NCI-H748 (cell line): Measurements from ENCODE around the gene ELP4.
A peak's percentile ranks its signal among the peaks of the same experiment; 100 is the strongest.
"Not testable (repeated sequence)": the region's sequence is repeated elsewhere in the genome, so short reads cannot be mapped to it uniquely, and the experiment has no call there.

Experiments
- DNase-seq: peaks from one replicate; lab custom pipeline; 2025; ENCODE audit not compliant: unreplicated experiment; lab: John Stamatoyannopoulos, UW

ELP4 gene

DNA sequence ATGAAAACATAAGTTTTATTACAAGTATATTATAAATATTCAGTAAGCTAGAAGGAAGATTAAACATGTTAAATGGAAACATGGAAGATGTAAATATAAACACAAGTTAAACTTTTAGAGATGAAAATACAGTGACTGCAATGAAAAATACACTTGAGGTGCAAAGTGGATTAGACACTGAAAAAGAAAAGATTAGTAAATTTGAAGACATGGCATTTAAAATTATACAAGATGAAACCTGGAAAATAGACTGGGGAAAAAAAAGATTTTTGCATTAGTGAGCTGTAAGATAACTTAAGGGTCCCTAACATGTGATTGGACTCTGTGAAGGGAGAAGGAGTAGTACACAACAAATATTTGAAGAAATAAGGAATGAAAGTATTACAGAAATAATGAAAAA is 33.3 kb downstream of the ELP4 start:
- DNase-seq: no peak

DNA sequence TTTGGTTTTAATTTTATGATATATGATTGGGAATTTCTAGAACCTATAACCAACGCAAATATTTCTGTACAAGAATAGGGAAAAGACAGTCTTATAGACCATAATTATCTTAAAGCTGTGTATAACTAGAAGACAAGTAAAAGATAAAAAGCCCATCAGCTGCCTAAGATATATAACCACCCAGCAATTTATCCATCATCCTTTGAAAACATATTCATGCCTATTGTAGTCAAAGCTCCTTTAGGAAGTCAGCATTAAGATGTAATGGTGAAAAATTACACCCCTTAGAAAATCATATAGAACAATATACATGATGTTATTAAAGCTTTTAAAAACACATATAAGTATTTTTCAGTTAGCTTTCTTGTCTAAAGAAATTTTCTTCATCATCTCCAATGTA is 46.4 kb downstream of the ELP4 start:
- DNase-seq: no peak

DNA sequence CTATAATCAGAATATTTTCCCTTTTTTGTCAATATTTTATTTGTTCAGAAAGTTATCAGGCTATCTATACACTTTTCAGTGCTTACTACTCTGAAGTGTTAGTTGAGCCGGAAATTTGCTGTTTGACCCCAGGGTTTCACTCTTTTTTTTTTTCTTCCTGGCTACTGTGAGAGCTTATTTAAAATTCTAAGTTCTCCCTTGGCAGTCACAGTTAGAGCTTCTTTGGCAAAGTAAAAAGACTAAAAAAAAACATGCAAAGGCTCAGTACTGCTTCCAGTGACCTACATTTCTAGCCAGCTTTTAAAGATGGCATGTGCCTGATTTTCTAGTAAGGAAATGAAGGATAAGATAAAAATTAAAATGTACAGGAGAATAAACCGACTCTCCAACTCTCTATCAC is 48.4 kb downstream of the ELP4 start:
- DNase-seq: no peak

DNA sequence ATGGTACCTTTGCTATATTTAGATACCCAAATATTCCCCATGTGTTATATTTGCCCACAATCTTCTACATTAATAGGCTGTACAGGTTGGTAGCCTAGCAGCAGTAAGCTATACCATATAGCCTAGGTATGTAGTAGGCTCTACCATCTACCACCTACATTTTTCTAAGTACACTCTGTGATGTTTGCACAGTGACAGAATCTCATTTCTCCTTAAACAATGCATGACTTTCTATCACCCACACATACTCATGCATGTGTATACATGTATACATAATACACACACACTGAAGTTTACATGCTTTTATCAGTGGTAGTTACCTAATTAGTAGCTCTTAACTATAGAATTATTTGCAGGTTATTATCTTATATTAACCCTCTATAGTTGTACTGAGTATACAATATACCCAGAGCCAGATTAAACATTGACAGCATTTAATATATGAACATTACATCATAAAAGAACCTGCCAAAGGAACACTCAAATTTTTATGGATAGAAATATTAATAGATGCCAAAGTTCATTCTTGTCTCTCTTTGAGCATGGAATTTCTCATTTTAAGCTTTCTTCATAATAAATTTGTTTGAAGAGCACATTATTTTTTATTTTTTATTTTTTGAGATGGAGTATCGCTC is 51.4 kb downstream of the ELP4 start:
- DNase-seq: peak; percentile 0

DNA sequence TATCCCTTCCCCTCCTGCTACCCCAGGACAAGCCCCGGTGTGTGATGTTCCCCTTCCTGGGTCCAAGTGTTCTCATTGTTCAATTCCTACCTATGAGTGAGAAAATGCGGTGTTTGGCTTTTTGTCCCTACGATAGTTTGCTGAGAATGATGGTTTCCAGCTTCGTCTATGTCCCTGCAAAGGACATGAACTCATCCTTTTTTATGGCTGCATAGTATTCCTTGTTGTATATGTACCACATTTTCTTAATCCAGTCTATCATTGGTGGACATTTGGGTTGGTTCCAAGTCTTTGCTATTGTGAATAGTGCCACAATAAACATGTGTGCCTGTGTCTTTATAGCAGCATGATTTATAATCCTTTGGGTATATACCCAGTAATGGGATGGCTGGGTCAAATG is 55.0 kb downstream of the ELP4 start:
- not testable (repeated sequence) for DNase-seq

DNA sequence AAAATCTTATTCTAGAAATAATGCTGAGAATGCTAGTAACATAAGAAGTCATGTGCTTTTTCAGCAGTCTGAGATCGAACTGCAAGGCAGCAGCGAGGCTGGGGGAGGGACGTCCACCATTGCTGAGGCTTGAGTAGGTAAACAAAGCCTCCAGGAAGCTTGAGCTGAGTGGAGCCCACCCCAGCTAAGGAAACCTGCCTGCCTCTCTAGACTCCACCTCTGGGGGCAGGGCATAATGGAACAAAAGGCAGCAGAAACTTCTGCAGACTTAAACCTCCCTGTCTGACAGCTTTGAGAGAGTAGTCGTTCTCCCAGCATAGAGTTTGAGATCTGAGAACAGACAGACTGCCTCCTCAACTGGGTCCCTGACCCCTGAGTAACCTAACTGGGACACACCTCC is 64.6 kb downstream of the ELP4 start:
- not testable (repeated sequence) for DNase-seq

DNA sequence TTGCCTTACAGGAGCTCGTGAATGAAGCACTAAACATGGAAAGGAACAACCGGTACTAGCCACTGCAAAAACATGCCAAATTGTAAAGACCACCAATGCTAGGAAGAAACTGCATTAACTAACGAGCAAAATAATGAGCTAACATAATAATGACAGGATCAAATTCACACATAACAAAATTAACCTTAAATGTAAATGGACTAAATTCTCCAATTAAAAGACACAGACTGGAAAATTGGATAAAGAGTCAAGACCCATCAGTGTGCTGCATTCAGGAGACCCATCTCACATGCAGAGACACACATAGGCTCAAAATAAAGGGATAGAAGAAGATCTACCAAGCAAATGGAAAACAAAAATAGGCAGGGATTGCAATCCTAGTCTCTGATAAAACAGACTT is 66.2 kb downstream of the ELP4 start:
- DNase-seq: not testable (repeated sequence)

DNA sequence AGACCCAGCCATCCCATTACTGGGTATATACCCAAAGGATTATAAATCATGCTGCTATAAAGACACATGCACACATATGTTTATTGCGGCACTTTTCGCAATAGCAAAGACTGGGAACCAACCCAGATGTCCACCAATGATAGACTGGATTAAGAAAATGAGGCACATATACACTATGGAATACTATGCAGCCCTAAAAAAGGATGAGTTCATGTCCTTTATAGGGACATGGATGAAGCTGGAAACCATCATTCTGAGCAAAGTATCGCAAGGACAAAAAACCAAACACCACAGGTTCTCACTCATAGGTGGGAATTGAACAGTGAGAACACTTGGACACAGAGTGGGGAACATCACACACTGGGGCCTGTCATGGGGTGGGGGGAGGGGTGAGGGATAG is 69.8 kb downstream of the ELP4 start:
- DNase-seq: not testable (repeated sequence)

DNA sequence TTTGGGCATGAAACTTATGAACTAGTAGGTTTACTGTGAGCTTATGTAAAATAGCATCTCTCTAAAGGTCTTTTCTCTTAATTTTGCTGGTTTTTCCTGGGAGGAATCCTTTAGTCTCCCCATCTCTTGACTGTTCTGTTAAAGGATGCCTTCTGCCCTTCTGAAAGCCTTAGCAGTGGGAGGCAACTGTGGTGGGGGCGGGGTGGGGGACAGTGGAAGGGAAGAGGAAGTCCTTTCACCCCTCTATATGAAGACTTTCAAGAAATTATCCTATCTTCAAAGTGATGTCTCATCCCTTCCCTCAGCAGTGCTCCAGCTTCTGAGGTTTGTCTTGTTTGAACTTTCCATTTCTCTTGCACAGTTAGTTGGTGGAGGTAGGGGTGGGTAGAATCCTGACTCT is 73.1 kb downstream of the ELP4 start:
- no peak for DNase-seq

DNA sequence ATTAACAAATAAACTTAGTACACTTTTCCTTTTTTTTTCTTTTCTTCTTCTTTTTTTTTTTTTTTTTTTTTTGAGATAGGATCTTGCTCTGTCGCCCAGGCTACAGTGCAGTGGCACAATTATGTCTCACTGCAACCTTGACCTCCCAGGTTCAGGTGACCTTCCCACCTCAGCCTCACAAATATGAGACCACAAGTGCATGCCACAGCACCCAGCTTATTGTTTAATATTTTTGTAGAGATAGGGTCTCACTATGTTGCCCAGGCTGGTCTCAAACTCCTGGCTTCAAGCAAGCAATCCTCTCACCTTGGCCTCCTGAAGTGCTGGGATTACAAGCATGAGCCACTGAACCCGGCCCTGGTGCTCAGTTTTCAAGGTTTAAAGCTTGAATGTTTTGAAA is 88.9 kb downstream of the ELP4 start:
- no peak for DNase-seq

DNA sequence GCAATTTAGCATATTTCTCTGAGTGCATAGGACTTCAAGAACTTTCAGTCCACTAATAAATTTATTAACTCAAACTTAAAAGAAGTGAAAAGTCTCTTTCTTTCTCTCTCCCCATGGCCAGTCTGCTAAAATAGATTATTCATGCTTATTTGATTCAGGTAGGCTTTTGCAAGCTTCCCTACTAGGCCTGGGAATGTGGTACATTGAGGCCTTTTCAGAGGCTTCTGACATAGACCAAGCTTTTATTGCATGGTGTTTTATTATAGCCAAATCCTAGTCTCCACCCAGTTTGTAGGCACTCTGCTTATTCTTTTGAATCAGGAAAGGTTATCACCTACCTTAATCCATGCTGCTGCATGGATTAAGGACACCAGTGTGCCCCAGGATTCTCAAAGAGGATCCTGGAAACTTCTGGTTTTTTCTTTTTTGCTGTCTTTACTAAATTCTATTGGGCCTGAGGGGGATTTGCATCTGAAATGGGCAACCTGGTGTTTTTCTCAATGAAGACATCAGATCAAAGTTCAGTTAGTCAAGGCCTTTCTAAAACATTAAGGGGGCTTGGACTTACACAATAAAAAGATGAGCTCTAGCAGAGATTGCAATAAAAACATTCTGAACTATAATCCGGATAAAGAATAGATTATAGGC is 92.2 kb downstream of the ELP4 start:
- no peak for DNase-seq

DNA sequence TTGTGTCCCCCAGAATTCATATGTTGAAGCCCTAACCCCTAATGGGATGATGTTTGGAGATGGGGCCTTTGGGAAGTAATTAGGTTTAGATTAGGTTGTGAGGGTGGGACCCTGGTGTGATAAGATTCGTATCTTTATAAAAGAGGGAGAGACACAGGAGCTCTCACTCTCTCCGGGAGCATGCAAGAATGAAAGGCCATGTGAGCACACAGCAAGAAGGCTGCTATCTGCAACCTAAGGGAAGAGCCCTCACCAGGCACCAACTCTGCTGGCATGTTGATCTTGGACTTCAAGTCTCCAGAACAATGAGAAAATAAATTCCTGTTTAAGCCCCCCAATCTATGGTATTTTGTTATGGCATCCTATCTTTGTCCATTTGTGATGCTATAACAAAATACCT is 97.3 kb downstream of the ELP4 start:
- DNase-seq: no peak

DNA sequence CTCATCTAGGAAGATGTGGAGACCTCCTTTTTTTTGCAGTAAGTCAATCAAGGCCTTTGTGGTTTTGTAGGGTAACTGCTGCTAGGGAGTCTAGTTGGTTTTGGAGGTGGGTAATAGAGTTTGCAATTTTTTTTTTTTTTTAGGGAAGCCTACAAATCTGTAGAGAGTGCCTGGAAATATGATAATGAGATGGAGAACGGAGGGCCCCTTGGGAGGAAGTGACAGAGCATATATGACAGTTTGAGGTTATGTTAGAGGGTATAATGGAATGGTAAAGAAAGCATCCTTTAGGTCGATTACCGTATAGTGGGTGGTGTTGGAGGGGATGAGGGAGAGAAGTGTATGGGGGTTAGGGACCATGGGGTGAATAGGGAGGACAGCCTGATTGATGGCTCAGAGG is 98.3 kb downstream of the ELP4 start:
- no peak for DNase-seq

DNA sequence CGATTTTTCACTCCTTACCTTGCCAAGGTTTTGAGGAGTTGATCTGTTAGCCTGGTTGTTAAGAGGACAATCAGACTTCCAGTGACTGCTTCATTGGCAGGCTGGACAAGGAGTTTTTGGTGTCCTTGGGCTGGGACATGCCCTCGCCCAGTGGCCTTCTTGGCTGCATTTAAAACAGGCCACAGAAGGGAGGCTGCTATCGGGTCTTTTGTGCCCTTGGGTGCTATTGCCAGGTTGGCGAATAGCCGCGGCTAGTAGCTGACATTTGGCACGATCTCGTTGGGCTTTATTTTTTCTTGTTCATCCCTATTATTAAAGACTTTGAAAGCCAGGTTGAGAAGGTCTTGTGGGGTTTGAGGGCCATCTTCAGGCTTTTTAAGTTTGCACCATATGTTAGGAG is 99.4 kb downstream of the ELP4 start:
- no peak for DNase-seq

DNA sequence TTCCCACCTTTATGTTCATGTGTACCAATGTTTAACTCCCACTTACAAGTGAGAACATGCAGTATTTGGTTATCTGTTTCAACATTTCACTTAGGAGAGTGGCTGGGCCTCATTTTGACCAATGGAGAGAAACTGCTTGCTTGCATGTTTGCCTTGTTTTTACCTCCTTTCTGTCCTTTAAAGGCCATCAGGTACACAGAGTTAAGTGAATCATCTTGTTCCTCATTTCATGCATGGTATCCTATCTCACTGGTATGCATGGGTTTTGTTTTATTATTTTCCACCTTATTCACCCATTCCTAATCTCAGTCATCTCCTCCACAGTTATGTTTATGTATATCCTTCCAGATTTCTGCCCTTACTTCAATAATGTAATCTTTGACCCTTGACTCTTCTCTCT is 101.0 kb downstream of the ELP4 start:
- DNase-seq: peak; percentile 6

DNA sequence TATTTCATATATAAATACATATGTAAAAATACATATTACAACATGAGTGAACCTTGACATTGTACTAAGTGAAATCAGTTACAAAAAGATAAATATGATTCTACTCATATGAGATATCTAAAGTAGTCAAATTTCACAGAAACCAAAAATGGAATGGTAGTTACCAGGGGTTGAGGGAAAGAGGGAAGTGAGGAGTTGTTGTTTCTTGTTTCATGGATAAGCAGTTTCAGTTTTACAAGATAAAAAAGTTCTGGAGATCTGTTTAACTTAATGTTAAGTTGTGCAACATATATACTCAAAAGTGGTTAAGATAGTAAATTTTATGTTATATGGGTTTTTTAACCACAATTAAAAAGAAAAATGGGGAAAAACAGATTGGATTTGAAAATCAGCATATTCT is 107.7 kb downstream of the ELP4 start:
- no peak for DNase-seq

DNA sequence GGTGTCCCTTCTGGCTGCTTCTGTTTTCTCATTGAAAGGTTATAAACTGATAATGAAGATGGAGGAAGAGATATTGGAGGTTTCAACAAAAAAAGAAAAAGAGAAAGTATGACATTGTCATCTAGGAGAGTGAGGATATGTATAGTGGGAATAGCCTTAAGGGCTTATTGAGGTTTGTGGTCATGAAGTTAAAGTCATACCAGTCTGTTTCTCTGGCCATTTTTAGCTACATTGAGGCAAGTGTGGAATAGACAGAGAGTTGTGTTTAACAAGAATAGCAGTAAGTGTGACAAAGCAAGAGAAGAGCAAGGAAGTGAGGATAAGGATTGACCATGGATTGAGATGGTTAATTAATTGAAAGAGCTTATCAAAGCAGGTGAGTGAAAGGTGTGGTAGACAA is 110.4 kb downstream of the ELP4 start:
- no peak for DNase-seq

DNA sequence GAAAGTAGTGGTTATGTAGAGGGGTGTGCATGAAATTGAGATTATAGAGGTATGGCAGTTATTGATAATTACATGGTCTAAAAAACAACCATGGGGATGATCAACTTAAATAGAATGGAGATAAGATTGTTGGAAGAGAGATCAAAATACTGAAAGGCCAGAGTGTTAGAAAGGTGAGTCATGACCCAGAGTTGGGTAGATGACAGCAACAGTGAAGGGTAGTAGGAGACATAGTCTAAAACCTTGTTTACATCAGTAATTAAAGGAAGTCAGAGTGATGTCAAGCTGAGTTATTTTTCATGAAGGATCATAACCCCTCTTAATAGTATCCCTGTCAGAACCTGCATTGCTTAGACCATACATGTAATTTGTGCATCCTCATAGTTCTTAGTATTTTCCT is 110.9 kb downstream of the ELP4 start:
- DNase-seq: no peak

DNA sequence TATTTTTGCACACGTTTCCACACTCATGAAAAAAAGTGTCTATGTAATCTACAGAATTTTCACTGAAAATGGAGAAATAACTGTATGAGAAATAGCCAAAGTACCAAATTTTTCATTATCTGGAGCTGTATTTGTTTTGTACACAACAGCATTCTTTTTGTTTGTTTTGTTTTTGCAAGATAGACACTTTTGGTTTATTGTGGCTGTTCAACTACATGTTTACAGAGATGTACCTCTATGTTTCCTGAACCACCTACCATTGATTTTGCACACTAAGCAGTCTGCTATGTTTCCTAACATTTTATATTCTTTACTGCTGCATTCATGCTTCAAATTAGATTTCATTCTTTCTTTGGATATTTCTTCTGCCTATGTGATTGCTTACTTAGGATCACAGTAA is 116.3 kb downstream of the ELP4 start:
- no peak for DNase-seq

DNA sequence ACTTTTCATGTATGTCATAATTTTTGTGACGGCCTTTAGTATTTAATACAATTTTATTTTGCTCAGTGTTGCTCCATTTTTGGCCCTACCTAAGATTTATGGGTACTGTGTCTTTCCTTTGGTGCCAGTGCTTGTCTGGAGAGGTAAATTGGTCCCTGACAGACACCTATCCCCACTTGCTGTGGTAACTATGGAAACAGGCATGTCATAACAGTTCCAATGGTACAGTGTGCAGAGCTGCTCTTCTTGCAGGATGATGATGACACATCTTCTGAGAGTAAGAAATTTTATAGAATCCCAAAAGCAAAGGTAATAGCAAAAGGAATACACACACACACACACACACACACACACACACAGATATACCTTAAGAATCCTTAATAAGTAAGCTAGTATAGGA is 118.5 kb downstream of the ELP4 start:
- DNase-seq: peak; percentile 83

DNA sequence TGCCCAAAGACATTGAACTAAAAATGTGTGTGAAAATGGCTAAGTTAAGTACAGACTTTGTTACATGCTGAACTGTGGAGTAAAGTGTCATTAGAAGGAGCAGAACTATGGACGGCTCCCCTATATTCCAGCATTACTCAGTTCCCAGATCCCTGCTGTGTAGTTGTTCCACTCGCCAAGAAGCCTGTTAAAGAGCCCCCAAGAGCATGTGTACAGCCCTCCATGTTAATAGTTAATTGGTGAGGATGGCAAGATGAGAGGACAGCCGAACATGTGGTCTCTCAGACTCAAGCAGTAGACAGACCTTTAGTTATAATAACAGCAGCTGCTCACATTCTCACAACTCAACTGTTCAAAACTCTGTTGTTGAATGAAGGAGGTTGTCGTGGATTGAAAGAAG is 127.4 kb downstream of the ELP4 start:
- no peak for DNase-seq

DNA sequence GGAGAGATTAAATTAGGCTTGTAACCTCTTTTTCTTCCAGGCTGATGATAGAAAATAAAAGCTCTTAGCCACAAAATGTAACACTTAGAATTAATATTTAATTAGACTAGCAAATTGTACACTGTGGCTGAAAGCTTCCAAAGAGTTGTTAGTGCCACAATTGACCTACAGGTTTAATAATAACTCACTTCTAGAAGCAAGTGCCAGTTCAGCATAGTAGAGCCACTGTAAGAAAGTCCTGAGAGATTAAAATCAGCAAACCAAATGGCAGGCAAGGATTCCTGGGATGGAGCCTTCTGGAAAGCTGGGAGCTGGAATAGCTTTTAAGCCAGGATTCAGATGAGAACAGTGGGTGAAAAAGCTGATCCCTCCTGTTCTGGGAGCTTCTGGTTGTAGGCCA is 131.0 kb downstream of the ELP4 start:
- DNase-seq: no peak

DNA sequence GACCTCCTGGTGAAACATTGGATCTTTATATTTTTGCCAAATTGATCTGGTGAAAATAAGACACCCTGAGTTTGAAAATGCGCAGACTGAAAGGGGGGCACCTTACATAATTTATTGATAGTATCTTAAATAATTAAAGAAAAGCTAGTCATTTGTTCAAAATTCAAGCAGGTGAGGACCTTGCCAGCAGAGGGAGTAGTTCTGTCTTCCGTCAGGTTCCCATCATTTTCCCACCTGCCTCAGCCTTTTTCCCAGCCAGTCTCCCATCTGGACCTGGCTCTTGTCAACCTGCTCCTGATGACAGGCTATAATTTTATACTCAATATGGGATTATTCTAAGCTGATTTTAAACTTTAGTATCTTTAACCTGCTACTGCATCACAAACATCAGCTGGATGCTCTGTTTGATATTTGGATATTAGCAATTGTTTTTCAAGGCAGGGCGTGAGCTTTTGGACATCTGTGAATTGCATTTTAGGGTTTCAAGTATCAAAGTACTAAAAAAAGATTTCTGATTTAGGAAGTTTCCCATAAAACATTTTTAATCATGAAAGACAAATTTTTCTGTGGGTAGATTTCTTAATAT is 132.0 kb downstream of the ELP4 start:
- peak; percentile 65 for DNase-seq
